Upper lobe of left lung (tissue), 6 donors: ENCODE measurements around the gene LYZL2. TPM values are rescaled to one million over a fixed set of nuclear protein-coding genes. Genes with fewer than 3 reads are reported as not detected.
"Not testable (repeated sequence)": the region's sequence is repeated elsewhere in the genome, so short reads cannot be mapped to it uniquely, and the experiment has no call there.

Source experiments
- ATAC-seq, 2 donors: fragments of 200-7000 bp; cut with Tn5 transposase; one replicate each; pipeline ENCODE4 v1.9.1; 2022; ENCODE audit warnings: mild to moderate bottlenecking in 2 of 2, moderate library complexity in 2 of 2; ENCODE audit not compliant: low FRiP score in 2 of 2
- DNase-seq, 2 donors: peaks; one replicate each; pipeline ENCODE4 v3.0.0-alpha.2; 2019 to 2020
- H3K27ac ChIP-seq, 4 donors: fragments of 200-600 bp; sonication (generic); one replicate each; pipeline ENCODE4 v1.5.1; 2016 to 2019
- H3K27me3 ChIP-seq, 4 donors: fragments of 200-600 bp; sonication (generic); one replicate each; pipeline ENCODE4 v1.5.1; 2017 to 2019
- H3K36me3 ChIP-seq, 4 donors: fragments of 200-600 bp; sonication (generic); one replicate each; pipeline ENCODE4 v1.5.1; 2016 to 2019
- H3K4me1 ChIP-seq, 4 donors: fragments of 200-600 bp; sonication (generic); one replicate each; pipeline ENCODE4 v1.5.1; 2018 to 2019
- H3K4me3 ChIP-seq, 4 donors: fragments of 200-600 bp; sonication (generic); one replicate each; pipeline ENCODE4 v1.5.1; 2017 to 2019; ENCODE audit warnings: mild to moderate bottlenecking in 2 of 4, moderate library complexity in 1 of 4
- H3K9me3 ChIP-seq, 4 donors: fragments of 200-600 bp; sonication (generic); one replicate each; pipeline ENCODE4 v1.5.1; 2018 to 2019
- EP300 ChIP-seq, 4 donors: sonication (generic); formaldehyde crosslinking; IDR thresholded peaks; one replicate each; pipeline ENCODE4 v1.5.1; 2017; ENCODE audit warnings: antibody characterized with exemption in 4 of 4, control low read depth in 2 of 4
- POLR2A ChIP-seq, 4 donors: fragments of 450-650 bp; IDR thresholded peaks; one replicate each; pipeline ENCODE4 v1.5.1; 2016 to 2017; ENCODE audit warnings: antibody characterized with exemption in 4 of 4, mild to moderate bottlenecking in 2 of 4
- POLR2AphosphoS5 ChIP-seq, 2 donors: sonication (generic); formaldehyde crosslinking; IDR thresholded peaks; one replicate each; pipeline ENCODE4 v1.5.1; 2017; ENCODE audit warnings: antibody characterized with exemption in 2 of 2
- WGBS, 2 donors: methylation state at CpG; one replicate each; pipeline ENCODE4 v1.1.5; 2017 to 2018; 5-methylcytosine and 5-hydroxymethylcytosine counted together
- total RNA-seq, 6 donors: library from RNA; depleted of rRNA in 4 of 6; stranded (reverse); fragments of >200 nt in 4 of 6; gene quantifications; one replicate each; pipeline versions ENCODE4 v1.1.0 to v1.2.1, GENCODE V29; 2016 to 2021
- TF ChIP-seq, protein P1 (sequence below), 6 experiments: fragments of 450-650 bp in 4 of 6; fragments of 200-600 bp in 2 of 6; sonication (generic) in 2 of 6; IDR thresholded peaks; one replicate each; pipeline ENCODE4 v1.5.1; 2016 to 2019; ENCODE audit warnings: antibody characterized with exemption in 6 of 6
- donor health status: DM: no; HTN: no; CAD: no; lungs with moderate emphysema.
- donor health status: DM: no; HTN: yes; CAD: no; lungs with severe emphysema.

Gene LYZL2
- total RNA-seq, 6 donors from 2014 or later = not detected

DNA sequence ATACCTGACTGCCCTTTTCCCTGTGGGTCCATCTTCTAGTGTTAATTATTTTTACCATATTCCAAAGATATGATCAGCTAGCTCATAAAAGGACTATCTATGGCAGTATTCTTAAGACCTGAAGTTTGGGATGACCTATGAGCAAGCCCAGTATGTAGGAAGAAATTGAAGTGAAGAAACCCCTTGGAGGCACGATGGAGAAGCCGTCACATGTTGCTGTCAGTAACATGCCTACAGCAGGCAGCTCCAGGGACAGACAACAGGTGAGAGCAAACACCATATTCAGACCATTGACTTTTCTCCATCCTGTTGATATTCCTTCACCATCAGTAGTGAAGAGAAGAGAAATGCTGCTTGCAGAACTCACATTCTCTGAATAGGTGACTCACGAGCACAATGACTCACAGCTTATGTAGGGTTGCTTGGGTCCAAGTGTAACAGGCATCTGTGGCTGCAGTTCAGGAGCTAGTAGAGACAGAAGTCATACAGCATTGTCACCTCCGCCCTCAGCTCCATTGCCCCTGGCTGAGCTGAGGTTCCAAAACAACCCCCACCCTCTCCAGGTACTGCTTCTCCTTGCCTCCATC, 8.4 kb upstream of the LYZL2 start:
- Histone ChIP-seq H3K27me3 (no peaks in the 10 kb centered on the region), H3K4me1 (peaks cover 5 to 18% (median 10%) of the 10 kb centered on the region in 4 donors), H3K36me3 (no peaks in the 10 kb centered on the region), H3K4me3 (no peak overlapping the region), H3K9me3 (no peaks in the 10 kb centered on the region), H3K27ac (no peak overlapping the region)
- TF ChIP-seq EP300 (IDR thresholded peaks at IDR 0.05) (no peak), POLR2A (IDR thresholded peaks at IDR 0.05) (no peak), POLR2AphosphoS5 (IDR thresholded peaks at IDR 0.05) (no peak)
- TF ChIP-seq, protein P1, sequence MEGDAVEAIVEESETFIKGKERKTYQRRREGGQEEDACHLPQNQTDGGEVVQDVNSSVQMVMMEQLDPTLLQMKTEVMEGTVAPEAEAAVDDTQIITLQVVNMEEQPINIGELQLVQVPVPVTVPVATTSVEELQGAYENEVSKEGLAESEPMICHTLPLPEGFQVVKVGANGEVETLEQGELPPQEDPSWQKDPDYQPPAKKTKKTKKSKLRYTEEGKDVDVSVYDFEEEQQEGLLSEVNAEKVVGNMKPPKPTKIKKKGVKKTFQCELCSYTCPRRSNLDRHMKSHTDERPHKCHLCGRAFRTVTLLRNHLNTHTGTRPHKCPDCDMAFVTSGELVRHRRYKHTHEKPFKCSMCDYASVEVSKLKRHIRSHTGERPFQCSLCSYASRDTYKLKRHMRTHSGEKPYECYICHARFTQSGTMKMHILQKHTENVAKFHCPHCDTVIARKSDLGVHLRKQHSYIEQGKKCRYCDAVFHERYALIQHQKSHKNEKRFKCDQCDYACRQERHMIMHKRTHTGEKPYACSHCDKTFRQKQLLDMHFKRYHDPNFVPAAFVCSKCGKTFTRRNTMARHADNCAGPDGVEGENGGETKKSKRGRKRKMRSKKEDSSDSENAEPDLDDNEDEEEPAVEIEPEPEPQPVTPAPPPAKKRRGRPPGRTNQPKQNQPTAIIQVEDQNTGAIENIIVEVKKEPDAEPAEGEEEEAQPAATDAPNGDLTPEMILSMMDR (IDR thresholded peaks at IDR 0.05) = no peak
- DNase-seq = no peak
- 76 to 86% methylated on average over 4 of the region's 4 CpGs for WGBS, 2 donors
- ATAC-seq = peak in 1 of 2 donors; percentile 54

DNA sequence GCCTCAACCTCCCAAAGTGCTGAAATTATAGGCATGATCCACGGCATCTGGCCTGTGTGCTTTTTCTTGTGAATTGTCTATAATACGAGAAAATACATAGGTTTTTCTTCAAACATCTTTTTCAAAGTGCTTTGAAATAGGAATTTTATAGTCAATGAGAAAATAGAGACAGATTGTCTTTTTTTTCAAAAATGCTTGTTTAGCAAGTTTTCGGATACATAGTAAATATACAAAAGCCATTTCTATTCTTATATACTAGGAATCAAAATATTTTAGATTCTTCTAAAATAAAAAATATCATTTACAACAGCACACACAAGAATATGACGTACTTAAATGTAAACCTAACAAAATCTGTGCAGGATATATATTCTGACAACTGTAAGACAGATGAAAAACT, 1.6 kb upstream of the LYZL2 start:
- Histone ChIP-seq H3K27ac (no peak overlapping the region), H3K4me3 (no peak overlapping the region), H3K27me3 (no peaks in the 10 kb centered on the region), H3K4me1 (no peaks in the 10 kb centered on the region), H3K36me3 (no peaks in the 10 kb centered on the region), H3K9me3 (no peaks in the 10 kb centered on the region)
- DNase-seq (no peak), ATAC-seq (no peak)
- 93 to 95% methylated on average over 4 of the region's 4 CpGs for WGBS, 2 donors
- TF ChIP-seq POLR2A (IDR thresholded peaks at IDR 0.05) (no peak), EP300 (IDR thresholded peaks at IDR 0.05) (no peak), POLR2AphosphoS5 (IDR thresholded peaks at IDR 0.05) (no peak)
- TF ChIP-seq, protein P1 (IDR thresholded peaks at IDR 0.05) = no peak

DNA sequence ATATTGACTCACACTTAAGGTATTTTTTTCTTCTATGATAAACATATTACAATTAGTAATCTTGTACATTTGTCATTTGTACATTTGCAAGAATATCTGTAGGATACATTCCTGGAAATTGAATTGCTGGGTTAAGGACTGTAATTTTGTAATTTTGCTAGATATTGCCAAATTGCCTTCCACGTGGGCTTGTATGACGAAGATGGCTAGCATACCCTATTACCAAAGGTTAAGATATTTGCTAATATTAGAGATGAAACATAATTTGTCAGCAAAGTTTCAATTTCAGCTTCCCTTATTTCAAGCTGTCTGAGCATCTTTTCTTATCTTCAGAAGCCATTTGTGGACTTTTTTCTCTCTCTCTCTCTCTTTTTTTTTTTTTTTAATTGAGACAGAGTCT, 1.0 kb upstream of the LYZL2 start:
- WGBS, 2 donors = 66 to 84% methylated on average over 2 of the region's 2 CpGs
- no peak overlapping the region for H3K27ac ChIP-seq

DNA sequence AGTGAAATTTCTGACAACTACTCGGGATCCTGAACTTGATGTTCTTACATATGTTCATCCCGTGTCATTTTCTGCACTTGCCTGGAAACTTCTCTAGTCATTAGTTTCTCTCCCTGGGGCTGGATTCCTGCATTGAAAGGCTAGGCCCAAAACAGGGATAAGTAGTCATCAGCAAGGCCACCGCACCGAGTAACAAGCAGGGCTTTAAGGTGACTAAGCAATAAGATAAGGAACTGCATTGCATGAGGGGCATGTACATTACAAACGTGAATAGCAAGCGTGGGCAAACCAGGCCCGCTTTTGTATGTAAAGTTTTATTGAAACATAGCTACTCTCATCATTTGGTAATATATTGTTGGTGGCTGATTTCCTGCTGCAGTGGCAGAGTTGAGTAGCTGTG, 977 bp downstream of the LYZL2 start:
- H3K27ac ChIP-seq, H3K27me3 ChIP-seq, H3K36me3 ChIP-seq, H3K9me3 ChIP-seq, H3K4me1 ChIP-seq, DNase-seq, ATAC-seq, H3K4me3 ChIP-seq: not testable (repeated sequence)
- 91 to 100% methylated on average over 7 of the region's 7 CpGs for WGBS, 2 donors

More for the DNA sequence above, 1.0 kb upstream of the LYZL2 start:
- Histone ChIP-seq H3K9me3 (no peaks in the 10 kb centered on the region), H3K4me3 (no peak overlapping the region), H3K36me3 (no peaks in the 10 kb centered on the region), H3K4me1 (no peaks in the 10 kb centered on the region), H3K27me3 (no peaks in the 10 kb centered on the region)
- peak in 1 of 2 donors; percentile 50 for ATAC-seq
- DNase-seq = no peak
- TF ChIP-seq EP300 (IDR thresholded peaks at IDR 0.05) = peak in 3 of 4 donors; percentile 17 to 38 (median 23)
- TF ChIP-seq POLR2A (IDR thresholded peaks at IDR 0.05) = no peak
- TF ChIP-seq POLR2AphosphoS5 (IDR thresholded peaks at IDR 0.05) = peak in 1 of 2 donors; percentile 70

DNA sequence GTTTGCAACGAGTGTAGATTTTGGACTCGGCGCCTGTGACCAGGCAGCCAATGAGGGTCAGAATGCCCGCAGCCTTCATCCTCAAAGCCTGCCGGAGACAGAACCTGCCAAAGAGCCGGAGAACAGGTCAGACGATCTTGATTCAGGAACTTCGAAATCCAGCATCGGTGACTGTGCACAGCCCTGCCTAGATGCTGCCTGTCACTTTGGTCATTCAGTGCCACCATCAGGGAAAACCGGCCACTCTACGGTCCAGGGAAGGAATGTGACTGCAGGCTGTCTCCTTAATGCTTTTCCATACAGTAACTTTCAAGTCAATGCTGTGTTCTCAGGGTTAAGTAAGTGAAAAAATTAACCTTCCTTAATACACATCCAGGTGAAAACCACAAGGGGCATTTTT, 2.7 kb downstream of the LYZL2 start:
- H3K4me3 ChIP-seq, DNase-seq, H3K36me3 ChIP-seq, H3K27me3 ChIP-seq, ATAC-seq, H3K27ac ChIP-seq, H3K9me3 ChIP-seq, H3K4me1 ChIP-seq: not testable (repeated sequence)
- 84 to 95% methylated on average over 10 to 11 of the region's 11 CpGs for WGBS, 2 donors

DNA sequence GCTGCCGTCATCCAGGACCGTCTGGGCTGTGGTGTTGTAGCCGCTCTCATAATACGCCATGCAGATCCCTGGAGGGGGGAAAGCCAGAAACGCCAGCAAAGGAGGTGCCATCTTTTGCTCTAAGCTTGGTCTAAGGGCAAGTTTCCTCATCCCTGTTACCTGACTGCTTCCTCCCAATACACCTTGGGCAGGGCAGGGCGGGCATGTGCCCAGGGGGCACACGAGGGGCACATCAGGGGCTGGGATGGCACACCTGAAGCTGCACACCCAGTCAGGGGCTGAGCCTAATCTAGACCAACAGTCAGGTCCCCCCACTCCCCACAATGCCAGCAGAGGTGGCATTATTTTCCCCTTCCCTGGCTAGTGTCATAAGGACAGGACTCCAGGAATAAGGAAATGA, 3.4 kb downstream of the LYZL2 start:
- not testable (repeated sequence) for H3K4me3 ChIP-seq, H3K9me3 ChIP-seq, H3K36me3 ChIP-seq, H3K27ac ChIP-seq, H3K4me1 ChIP-seq, ATAC-seq, H3K27me3 ChIP-seq
- DNase-seq = peak in 1 of 2 donors; percentile 55
- 78 to 92% methylated on average over 6 to 7 of the region's 7 CpGs for WGBS, 2 donors

DNA sequence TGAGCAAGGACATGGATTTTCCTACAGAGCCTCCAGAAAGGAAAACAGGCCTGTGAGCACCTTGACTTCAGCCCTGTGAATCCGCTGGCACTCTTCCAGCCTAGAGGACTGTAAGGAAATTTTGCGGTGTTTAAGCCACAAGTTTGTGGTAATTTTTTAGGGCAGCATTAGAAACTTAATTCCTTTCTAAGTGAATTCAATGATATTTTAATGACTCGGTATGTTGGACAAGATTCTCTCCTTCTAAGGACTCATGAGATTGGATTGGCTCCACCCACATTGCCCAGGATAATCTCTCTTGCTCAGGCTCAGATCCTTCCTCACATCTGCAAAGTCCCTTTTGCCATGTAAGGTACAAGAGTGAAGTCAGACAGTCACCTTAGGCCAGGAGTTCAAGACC, 4.5 kb downstream of the LYZL2 start:
- DNase-seq (no peak), ATAC-seq (no peak)
- Histone ChIP-seq H3K9me3 (no peaks in the 10 kb centered on the region), H3K4me1 (no peaks in the 10 kb centered on the region), H3K27ac (no peak overlapping the region), H3K4me3 (no peak overlapping the region), H3K27me3 (no peaks in the 10 kb centered on the region), H3K36me3 (no peaks in the 10 kb centered on the region)
- WGBS, 2 donors = 82 to 92% methylated on average over 3 of the region's 3 CpGs
- no peak for TF ChIP-seq EP300 (IDR thresholded peaks at IDR 0.05)
- TF ChIP-seq POLR2AphosphoS5 (IDR thresholded peaks at IDR 0.05) = no peak
- TF ChIP-seq, protein P1 (IDR thresholded peaks at IDR 0.05) = no peak
- no peak for TF ChIP-seq POLR2A (IDR thresholded peaks at IDR 0.05)
